GM21390 (cell line): Measurements from ENCODE around the gene RELN.
"Not testable (repeated sequence)": the region's sequence is repeated elsewhere in the genome, so short reads cannot be mapped to it uniquely, and the experiment has no call there.

ENCODE experiments used
- ATAC-seq: cut with Tn5 transposase; IDR thresholded peaks from one replicate; pipeline ENCODE4 v1.9.1; 2021; ENCODE audit not compliant: unreplicated experiment

RELN gene

GRCh38 chr7:103524042-103524907 lies 465.2 kb downstream of the RELN start:
- no peak for ATAC-seq

- no peak for ATAC-seq
These were observed 467.5 kb downstream of the RELN start for GRCh38 chr7:103521937-103522336.

- ATAC-seq: no peak
These were observed 484.8 kb downstream of the RELN start for GRCh38 chr7:103504505-103505135.

- ATAC-seq: no peak
These were observed 488.3 kb downstream of the RELN start for GRCh38 chr7:103501206-103501605.

- ATAC-seq: no peak
These were observed 489.5 kb downstream of the RELN start for GRCh38 chr7:103499976-103500375.

- ATAC-seq: no peak
These were observed 502.0 kb downstream of the RELN start for GRCh38 chr7:103487419-103487818.

GRCh38 chr7:103486873-103487272 lies 502.6 kb downstream of the RELN start:
- not testable (repeated sequence) for ATAC-seq

- no peak for ATAC-seq
These were observed 508.7 kb downstream of the RELN start for GRCh38 chr7:103480771-103481170.

GRCh38 chr7:103474956-103475355 lies 514.5 kb downstream of the RELN start:
- no peak for ATAC-seq

- no peak for ATAC-seq
These were observed 520.1 kb downstream of the RELN start for GRCh38 chr7:103469095-103469948.

GRCh38 chr7:103466814-103467213 lies 522.6 kb downstream of the RELN start:
- ATAC-seq: no peak

- no peak for ATAC-seq
These were observed 527.1 kb downstream of the RELN start for GRCh38 chr7:103462358-103462757.

- ATAC-seq: no peak
These were observed 542.1 kb downstream of the RELN start for GRCh38 chr7:103447073-103447960.

- peak; percentile 69 for ATAC-seq
These were observed 543.4 kb downstream of the RELN start, which contains the start of gene SLC26A5 for GRCh38 chr7:103446049-103446520. TSS of gene SLC26A5 (minus strand) at chr7:103446207. CDS start at chr7:103421514, 24,693 bp downstream.

GRCh38 chr7:103445228-103446048 lies 544.0 kb downstream of the RELN start:
- ATAC-seq: peak; percentile 33

- ATAC-seq: no peak
These were observed 549.8 kb downstream of the RELN start for GRCh38 chr7:103439661-103440060.

- ATAC-seq: no peak
These were observed 551.8 kb downstream of the RELN start for GRCh38 chr7:103437623-103438022.

GRCh38 chr7:103432712-103433111 lies 556.7 kb downstream of the RELN start:
- ATAC-seq: peak; percentile 88

- ATAC-seq: no peak
These were observed 564.3 kb downstream of the RELN start for GRCh38 chr7:103425177-103425576.
